Stomach (tissue), 4 donors: ENCODE results near the gene INS.

Experiments
- CTCF ChIP-seq, 7 experiments: fragments of 450-650 bp in 4 of 7; fragments of 200-600 bp in 3 of 7; sonication (generic) in 3 of 7; IDR thresholded peaks; one replicate each; pipeline ENCODE4 v1.5.1; 2016 to 2019; ENCODE audit warnings: antibody characterized with exemption in 7 of 7, control low read depth in 2 of 7, mild to moderate bottlenecking in 1 of 7
- POLR2A ChIP-seq, 4 donors: fragments of 450-650 bp; IDR thresholded peaks; one replicate each; pipeline ENCODE4 v1.6.1; 2016; ENCODE audit warnings: antibody characterized with exemption in 4 of 4, control low read depth in 2 of 4, mild to moderate bottlenecking in 1 of 4, moderate library complexity in 1 of 4

DNA sequence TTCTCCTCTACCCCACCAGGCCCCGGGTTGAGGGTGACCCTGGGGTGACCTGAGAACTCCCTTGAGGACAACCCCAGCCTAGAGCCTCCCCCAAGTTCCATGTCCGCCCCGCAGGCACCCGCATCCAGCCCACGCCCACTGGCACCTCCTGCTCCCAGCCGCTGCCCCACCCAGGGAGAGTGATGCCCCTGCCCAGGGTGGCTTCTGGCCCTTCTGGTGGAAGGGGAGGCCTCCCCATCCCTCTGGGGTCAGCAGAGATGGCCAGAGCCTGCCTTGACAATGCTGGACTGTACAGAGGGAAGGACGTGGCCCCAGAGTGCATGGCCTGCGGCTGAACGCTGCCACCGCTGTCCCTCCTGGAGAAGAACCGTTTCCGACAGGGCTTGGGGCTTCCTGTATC lies 11.7 kb upstream of the INS start:
- TF ChIP-seq POLR2A (IDR thresholded peaks at IDR 0.05) = no peak
- no peak for TF ChIP-seq CTCF (IDR thresholded peaks at IDR 0.05)
